ENCODE measurements around the gene TMEM167B.
"Not testable (repeated sequence)": the region's sequence is repeated elsewhere in the genome, so short reads cannot be mapped to it uniquely, and the experiment has no call there.

The TMEM167B gene

GRCh38 chr1:109090196-109091077 lies at the start of gene TMEM167B:
Gene TMEM167B (plus strand): TSS chr1:109090764. CDS start chr1:109090873, 109 bp downstream.
- DNase-seq: peak; percentile 94 to 95 (median 95)

DNA sequence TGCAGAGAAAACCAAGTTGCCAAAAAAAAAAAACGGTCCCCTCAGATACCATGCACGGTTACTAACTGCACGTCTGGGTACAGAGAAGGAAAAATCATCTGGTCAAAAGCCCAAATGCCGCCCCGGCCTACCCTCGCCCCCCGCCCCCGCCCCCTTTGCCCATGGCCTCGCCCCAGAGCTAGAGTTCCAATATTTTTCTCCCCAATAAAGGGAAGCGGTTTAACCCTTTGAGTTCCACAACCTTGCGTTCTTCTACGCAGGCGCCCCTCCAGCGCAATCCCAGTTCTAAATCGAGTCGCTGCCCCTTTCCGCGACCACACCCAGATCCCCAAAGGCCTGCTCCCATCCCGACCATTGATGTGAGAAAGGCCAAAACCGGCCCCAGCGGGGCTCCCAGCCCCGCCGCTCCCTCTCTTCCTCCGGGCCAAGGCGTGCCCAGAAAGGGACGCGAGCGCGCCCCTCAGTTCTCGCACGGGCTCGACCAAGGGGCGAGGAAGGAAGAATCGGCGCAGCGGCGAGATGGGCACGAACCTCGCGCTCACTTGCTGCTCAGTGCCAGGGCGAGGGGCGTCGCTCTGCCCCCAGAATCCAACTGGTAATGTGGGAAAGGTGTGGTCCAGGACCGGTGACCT lies 49.5 kb upstream of the TMEM167B start:
- DNase-seq: peak; percentile 31 to 52 (median 38)

GRCh38 chr1:109041621-109042468 lies 48.7 kb upstream of the TMEM167B start, which contains the start of gene WDR47:
Gene WDR47 (minus strand): TSS chr1:109042102. CDS start chr1:109023512, 18,590 bp downstream.
- DNase-seq: peak; percentile 99

GRCh38 chr1:109045595-109045994 lies 45.0 kb upstream of the TMEM167B start:
- DNase-seq: no peak

DNA sequence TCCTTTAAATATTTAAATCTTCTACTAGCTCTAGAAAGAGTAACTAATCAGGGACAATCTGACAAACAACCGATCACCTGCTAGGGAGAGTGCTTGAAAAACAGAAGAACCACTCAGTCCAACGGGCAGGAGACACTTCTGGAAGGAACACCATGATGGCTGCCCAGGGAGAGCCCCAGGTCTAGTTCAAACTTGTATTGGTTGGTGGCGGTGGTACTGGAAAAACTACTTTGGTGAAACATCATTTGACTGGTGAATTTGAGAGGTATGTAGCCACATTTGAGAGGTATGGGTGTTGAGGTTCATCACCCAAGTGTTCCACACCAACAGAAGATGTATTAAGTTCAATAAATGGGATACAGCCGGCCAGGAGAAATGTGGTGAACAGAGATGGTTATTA lies 43.9 kb upstream of the TMEM167B start:
- no peak for DNase-seq

GRCh38 chr1:109047339-109047738 lies 43.2 kb upstream of the TMEM167B start:
- no peak for DNase-seq

- DNase-seq: no peak
Measured at GRCh38 chr1:109048335-109048734, 42.2 kb upstream of the TMEM167B start.

- DNase-seq: no peak
Measured at GRCh38 chr1:109050228-109050995, 40.2 kb upstream of the TMEM167B start.

GRCh38 chr1:109052145-109052544 lies 38.4 kb upstream of the TMEM167B start:
- not testable (repeated sequence) for DNase-seq

GRCh38 chr1:109056064-109056463 lies 34.5 kb upstream of the TMEM167B start:
- DNase-seq: no peak

GRCh38 chr1:109059026-109059425 lies 31.5 kb upstream of the TMEM167B start:
- DNase-seq: no peak

- DNase-seq: no peak
Measured at GRCh38 chr1:109060707-109061106, 29.9 kb upstream of the TMEM167B start.

- DNase-seq: no peak
Measured at GRCh38 chr1:109061183-109061582, 29.4 kb upstream of the TMEM167B start.

DNA sequence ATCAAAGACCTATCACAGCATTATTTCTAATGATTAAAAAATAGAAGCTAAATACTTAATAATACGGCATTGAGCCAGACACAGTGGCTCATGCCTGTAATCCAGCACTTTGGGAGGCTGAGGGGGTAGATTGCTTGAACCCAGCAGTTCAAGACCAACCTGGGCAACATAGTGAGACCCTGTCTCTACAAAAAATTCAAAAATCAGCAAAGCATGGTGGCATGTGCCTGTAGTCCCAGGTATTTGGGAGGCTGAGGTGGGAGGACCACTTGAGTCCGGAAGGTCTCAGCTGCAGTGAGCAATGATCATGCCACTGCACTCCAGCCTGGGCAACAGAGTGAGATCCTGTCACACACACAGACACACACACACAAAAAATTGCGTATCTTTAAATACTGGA lies 25.4 kb upstream of the TMEM167B start:
- DNase-seq: no peak

DNA sequence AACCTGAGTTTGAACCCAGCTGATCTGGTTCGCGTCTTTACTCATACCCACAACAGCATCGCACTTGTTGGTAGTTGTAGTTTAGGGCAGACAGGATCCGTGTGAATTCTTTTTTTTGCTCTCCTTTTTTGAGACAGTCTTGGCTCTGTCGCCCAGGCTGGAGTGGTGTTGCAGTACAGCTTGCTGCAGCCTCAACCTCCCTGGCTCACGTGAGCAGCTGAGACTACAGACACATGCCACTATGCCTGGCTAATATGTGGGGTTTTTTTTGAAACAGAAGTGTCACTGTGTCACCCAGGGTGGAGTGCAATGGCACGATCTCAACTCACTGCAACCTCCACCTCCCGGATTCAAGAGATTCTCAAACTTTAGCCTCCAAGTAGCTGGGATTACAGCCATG lies 22.7 kb upstream of the TMEM167B start:
- DNase-seq: no peak

DNA sequence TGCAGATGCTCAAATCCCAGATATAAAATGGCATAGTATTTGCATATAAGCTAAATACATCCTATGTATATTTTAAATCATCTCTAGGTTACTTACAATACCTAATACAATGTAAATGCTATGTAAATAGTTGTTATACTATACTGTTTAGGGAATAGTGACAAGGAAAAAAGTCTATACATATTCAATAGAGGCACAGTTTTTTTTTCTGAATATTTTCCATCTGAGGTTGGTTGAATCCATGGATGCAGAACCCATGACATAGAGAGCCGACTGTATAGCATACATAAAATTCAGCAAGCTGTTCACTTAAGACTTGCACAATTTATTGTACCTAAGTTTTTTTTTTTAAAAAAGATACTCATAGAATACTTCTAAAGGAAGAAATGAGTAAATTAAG lies 21.3 kb upstream of the TMEM167B start:
- DNase-seq: no peak

DNA sequence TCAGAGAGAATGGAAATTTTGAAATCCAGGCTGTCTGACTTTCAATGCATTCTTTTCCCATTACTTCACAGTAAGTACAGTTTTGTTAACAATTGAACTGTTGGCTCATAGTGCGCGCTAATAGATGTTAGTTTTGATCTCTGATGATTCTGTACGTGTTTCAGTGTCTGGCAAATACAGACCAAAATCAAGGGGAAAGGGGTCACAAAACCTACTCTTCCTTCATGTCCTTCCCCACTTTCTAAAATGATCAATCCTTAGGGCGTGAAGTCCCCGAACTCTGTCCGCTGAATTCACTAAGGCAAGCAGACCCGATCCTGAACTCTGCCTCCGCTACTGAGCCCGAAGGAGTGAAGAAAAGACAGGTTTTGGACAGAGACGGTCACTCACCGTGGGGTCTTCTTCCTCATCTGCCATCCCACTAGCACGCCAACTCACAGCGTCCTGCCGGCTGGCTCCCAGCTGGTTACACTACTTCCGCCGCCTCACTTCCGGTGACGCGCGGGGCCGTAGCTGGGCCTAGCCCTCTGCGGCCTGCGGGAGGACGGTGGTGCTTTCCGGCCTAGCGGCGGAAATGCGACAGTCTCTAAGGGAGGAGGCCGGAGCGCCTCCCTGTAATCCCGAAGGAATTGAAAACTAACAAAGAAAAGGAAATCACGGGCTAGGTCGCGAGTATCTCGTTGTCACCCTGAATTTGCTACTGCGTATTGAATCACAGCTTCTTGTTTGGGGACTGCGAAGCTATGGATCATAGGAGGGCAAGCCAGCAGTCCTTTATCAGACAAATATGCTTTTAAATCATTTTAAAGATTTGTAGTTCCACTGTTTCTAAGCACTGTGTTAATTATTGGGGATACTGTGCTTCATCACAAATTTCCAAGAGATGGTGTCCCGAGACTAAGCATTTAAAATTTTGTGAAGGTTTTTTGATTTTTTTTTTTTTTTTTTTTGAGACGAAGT lies 14.8 kb upstream of the TMEM167B start, which contains the start of gene TAF13:
Gene TAF13, minus strand, starts transcription at position 473 of the 960 bp plus-strand sequence. Its CDS starts 56 bp downstream, at position 417.
- DNase-seq: peak; percentile 97 to 98 (median 98)

DNA sequence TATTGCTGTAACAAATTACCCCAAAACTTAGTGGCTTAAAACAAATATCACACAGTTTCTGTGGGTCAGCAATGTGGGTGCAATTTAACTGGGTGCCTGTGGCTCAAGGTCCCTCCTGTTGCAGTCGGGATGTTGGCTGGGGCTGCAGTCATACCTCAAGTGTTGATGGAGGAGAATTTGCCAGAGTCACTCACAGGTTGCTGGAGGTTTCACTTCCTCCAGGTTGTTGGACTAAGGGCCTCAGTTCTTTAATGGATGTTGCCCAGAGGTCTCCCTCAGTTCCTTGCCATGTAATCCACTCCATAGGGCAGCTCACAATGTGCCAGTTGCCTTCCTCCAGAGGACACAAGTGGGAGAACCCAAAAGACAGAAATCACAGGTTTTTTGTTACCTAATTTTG lies 12.2 kb upstream of the TMEM167B start:
- DNase-seq: no peak

DNA sequence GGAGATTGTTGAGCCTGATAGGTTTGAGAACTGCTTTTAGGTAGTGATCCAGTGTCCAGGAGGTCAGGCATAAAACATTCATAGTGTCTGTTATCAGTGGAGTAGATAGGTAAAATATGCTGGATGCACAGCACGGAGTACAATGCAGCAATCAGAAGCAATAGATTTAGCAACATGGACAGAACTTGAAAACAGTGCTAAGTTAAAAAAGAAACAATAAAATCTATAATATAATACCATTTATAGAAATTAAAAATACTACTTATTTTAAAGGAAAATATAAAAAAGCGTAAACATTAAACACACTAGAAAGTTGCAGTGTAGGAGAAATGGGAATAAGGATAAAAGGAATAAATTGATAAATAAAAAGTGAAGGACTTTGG lies 11.3 kb upstream of the TMEM167B start:
- DNase-seq: no peak

DNA sequence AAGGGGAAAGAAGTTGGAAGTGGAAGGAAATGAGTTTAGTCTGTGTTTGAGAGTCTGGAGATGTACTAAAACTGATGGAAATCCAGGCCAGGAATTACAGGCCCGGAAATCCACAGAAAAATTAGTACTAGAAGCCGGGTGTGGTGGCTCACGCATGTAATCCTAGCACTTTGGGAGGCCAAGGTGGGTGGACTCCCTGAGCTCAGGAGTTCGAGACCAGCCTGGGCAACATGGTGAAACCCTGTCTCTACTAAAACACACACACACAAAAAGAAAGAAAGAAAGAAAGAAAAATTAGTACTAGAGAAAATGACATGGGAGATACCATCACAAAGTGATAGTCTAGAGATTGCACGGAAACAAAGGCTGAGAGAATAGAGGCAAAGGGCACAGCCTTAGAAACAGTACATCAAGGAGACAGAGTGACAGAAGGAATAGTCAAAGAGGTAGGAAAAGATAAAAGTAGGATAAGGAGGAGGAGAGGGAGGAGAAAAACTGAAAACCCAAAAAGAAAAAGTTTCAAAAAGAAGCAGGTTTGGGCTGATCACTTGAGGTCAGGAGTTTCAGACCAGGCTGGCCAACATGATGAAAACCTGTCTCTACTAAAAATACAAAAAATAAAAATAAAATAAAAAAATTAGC lies 10.0 kb upstream of the TMEM167B start:
- DNase-seq: no peak
